NCI-H345 treated with DMSO at 0.1 percent for 48 hours (cell line): ENCODE measurements around the gene IL1B.

Source experiments
- DNase-seq: peaks from one replicate; lab custom pipeline; 2025; ENCODE audit not compliant: unreplicated experiment; lab: John Stamatoyannopoulos, UW

IL1B gene

DNA sequence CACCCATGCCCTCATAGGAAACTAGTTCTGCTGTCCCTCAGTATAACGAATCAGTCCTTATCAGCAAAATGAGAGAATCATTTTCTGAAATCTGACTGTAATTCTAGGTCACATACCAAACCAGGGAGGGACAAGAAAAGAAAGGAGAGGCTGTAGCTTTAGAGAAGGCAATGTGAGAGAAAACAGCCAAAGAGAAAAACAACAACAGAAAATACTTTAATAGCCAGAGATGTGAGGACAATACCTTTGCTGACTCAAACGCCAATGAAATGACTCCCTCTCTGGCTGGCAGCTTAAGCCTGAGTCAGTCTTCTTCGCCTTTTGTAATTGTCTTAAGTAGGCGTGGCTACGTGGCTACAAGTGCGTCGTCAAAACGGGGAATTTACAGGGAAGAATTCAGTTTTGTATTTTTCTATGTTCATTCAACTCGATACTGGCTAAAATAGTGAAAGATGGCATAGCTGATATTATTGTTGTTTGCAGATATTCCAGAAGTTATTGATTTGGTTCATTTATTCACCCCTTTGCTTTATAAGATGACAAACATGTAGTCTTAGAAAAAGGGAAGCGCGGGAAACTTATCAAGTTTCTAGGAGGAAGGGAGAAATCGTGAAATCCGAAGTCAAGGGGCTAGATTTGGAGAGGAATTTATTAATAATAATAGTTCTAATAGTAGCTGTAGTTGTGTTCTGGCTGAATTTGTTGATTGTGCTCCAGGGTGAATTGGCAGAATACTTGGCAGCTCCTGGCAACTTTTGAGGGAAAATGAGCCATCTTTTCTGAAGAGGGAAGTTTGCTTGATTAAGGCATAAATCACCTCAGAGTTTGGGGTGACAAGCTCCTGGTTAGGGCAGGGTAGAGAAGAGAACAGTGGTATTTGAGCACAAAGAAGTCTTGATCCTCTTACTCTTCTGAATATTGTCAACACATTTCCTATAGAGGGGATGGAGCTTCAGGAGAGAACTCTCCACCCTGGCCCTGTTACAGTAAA lies 52.1 kb downstream of the IL1B start, which contains the start of gene IL1A:
TSS of gene IL1A (minus strand) at position 295 of the 991 bp plus-strand sequence. CDS start 723 bp downstream, outside the sequence.
- no peak for DNase-seq

DNA sequence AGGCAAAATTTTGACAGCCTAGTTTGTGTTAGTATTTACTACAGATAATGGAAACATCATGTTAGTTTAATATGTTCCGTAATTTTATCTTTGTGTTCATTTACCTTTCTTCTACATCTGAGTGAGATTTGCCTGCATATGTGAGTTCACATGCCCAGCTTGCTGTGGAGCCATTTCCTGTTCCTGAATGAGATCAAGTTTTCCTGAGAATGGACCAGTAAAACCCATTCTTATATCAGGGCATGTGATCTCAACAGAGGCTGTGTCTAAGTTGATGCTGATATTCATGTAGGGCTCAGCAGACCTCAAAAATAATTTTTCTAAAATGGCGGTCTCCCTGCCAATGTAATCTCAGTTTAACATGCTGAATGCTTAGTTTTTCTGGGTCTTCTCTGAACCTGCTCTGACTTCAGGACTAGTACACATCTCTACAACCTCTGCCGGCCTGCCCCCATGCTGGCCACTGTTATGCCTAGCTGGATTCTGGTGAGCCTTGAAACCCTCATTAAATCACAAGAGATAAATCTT lies 53.3 kb downstream of the IL1B start:
- no peak for DNase-seq

DNA sequence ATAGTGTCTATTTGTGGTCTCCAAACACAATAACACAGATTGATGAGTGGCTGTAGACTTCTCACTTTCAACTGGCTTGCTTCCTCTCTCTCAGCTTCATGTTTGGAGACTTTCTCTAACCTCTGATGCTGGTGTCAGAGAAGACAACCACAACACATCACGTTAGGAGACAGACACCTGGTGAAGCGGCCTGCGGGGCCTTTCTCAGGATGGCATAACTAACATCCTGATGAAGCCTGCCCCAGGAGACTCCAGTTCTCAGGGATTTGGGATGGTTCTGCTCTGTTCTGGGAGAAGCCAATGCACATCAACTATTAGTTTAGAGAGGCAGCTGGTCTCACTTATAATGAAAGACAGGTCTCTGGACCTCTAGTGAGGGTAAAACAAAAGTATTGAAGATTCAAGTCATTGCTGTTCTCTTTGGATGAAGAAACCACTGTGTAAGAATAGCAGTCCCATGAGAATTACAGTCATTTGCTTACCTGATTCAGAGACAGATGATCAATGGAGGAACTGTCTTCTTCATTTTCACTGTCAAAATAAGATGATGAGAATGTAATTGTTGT lies 54.3 kb downstream of the IL1B start:
- DNase-seq = no peak
